ENCODE data around the gene LSM10. TPM values are rescaled to one million over a fixed set of nuclear protein-coding genes. Genes with fewer than 3 reads are reported as not detected.
A peak's percentile ranks its signal among the peaks of the same experiment; 100 is the strongest.

LSM10 gene
- total and polyA plus RNA-seq, 2 of the 4 experiments (the other 2 are of a cell fraction) = 11.7 to 78.9 TPM

- peaks cover 12% of the 10 kb centered on the region for H3K4me1 ChIP-seq (ENCODE audit: control insufficient read depth, insufficient read depth, low read length)
- H3K4me3 ChIP-seq (ENCODE audit: insufficient read depth, low read depth, low read length) = no peak overlapping the region
- peaks cover 10% of the 10 kb centered on the region; the same call in 1 of the 2 replicates for H4K20me1 ChIP-seq (ENCODE audit: insufficient read depth, low read length)
- dilution Hi-C loops (cut with HindIII; ENCODE audit: low sequenced_read_pairs, unreplicated experiment) (no loop called here), in situ Hi-C loops (cut with MboI; ENCODE audit: low sequenced_read_pairs) (no loop called here), intact Hi-C loops (cut with micrococcal nuclease) (loop anchor here (5.0 kb wide), 1 partner anchor 45 kb away; the partner anchor contains the start of gene EVA1B)
- H3K9me1 ChIP-seq (ENCODE audit: insufficient read depth, low read length) = peaks cover 19% of the 10 kb centered on the region
- H2BK15ac ChIP-seq (ENCODE audit: low read depth, low read length) = no peak overlapping the region
- no peak overlapping the region for H3K9ac ChIP-seq (ENCODE audit: low read depth, low read length)
- H2BK20ac ChIP-seq (ENCODE audit: low read depth, low read length) = no peak overlapping the region
- H3K4ac ChIP-seq (ENCODE audit: low read depth, low read length) = peak overlapping the region; percentile 47
- no peak overlapping the region; the same call in 1 of the 2 replicates for H3K27ac ChIP-seq (ENCODE audit: insufficient read depth, low read length)
- peaks cover 17% of the 10 kb centered on the region for H3K36me3 ChIP-seq (ENCODE audit: control insufficient read depth, insufficient read depth, low read length)
- no peaks in the 10 kb centered on the region for H3K9me3 ChIP-seq (ENCODE audit: control insufficient read depth, insufficient read depth, low read length)
- peaks cover 6 to 75% of the 10 kb centered on the region in 2 experiments; a peak in 2 of 4 replicates for H3K79me1 ChIP-seq (ENCODE audit: low read depth in 1 of 2, low read length in 2 of 2)
- H3K56ac ChIP-seq (ENCODE audit: extremely low read depth, insufficient read depth, low read length) = no peak overlapping the region
- ChIA-PET POLR2A (ENCODE audit: unreplicated experiment) (no interaction called here), CTCF (interaction anchor here (1.4 to 2.3 kb wide), 2 partner anchors 16 to 25 kb away, joined by 5 to 15 read pairs; no protein-coding TSS in a partner anchor)
- TF ChIP-seq RAD21 (IDR thresholded peaks at IDR 0.05; ENCODE audit: low read length) (no peak), MXI1 (IDR thresholded peaks at IDR 0.05; ENCODE audit: borderline replicate concordance, low read depth, low read length) (no peak), MAZ (IDR thresholded peaks at IDR 0.05; ENCODE audit: borderline replicate concordance, low read depth, low read length) (no peak), RFX5 (IDR thresholded peaks at IDR 0.05; ENCODE audit: low read depth, low read length) (no peak), FOS (IDR thresholded peaks at IDR 0.05; ENCODE audit: low read depth, low read length) (no peak), SMC3 (IDR thresholded peaks at IDR 0.05; ENCODE audit: low read depth, low read length) (no peak), CHD1 (IDR thresholded peaks at IDR 0.05; ENCODE audit: low read depth, low read length) (no peak)
- H2AFZ ChIP-seq (replicated peaks; ENCODE audit: low read length, poor library complexity) = no peak overlapping the region
- no TSS peak for BruUV-seq (replicated peaks)
- H3K14ac ChIP-seq (replicated peaks; ENCODE audit: low read depth, low read length) = no peak overlapping the region
- peak overlapping the region; percentile 17; the same call in 1 of the 2 replicates for H2AK5ac ChIP-seq (ENCODE audit: low read depth, low read length)
- no peak overlapping the region for H2BK5ac ChIP-seq (ENCODE audit: low read depth, low read length, poor library complexity, severe bottlenecking)
- no peak overlapping the region for H4K8ac ChIP-seq (ENCODE audit: low read depth in 2 of 2, low read length in 2 of 2)
- H4K5ac ChIP-seq (ENCODE audit: low read depth, low read length) = no peak overlapping the region
- H3K27me3 ChIP-seq (ENCODE audit: control insufficient read depth, insufficient read depth, low read length) = no peaks in the 10 kb centered on the region
- H3K4me2 ChIP-seq (ENCODE audit: low read depth, low read length) = no peak overlapping the region
- H4K91ac ChIP-seq (ENCODE audit: insufficient read depth, low read depth, low read length) = no peak overlapping the region
- H3K23ac ChIP-seq (ENCODE audit: low read depth, low read length) = no peak overlapping the region
- H2AK9ac ChIP-seq (replicated peaks; ENCODE audit: low read depth, low read length, poor library complexity) = peak overlapping the region; percentile 6
- ATAC-seq (ENCODE audit: low read depth) (no peak), DNase-seq (no peak)
- H3K18ac ChIP-seq (ENCODE audit: low read depth, low read length) = no peak overlapping the region
- no peak overlapping the region for H2BK120ac ChIP-seq (ENCODE audit: low read depth, low read length)
- WGBS, 2 experiments (ENCODE audit: extremely low coverage in 2 of 2, insufficient read length in 1 of 2) = 83% methylated on average over 3 of the region's 5 CpGs; no CpG with 5 or more reads in 1 of the 2 experiments
Observed at GRCh38 chr1:36367066-36367465, 30.6 kb downstream of the LSM10 start.
